GM19468 (cell line): ENCODE results near the gene CSAD.

Experiments
- ATAC-seq: cut with Tn5 transposase; IDR thresholded peaks from one replicate; pipeline ENCODE4 v1.9.1; 2021; ENCODE audit warnings: mild to moderate bottlenecking, moderate library complexity, moderate number of reproducible peaks; ENCODE audit not compliant: unreplicated experiment; ENCODE audit errors: extremely low read depth

Gene CSAD

GRCh38 chr12:53201177-53201541 is 20.4 kb upstream of the CSAD start:
- no peak for ATAC-seq

GRCh38 chr12:53200458-53201176 is 19.9 kb upstream of the CSAD start:
- ATAC-seq: peak; percentile 20

GRCh38 chr12:53200107-53200457 is 19.4 kb upstream of the CSAD start:
- no peak for ATAC-seq

GRCh38 chr12:53199700-53200099 is 19.0 kb upstream of the CSAD start:
- ATAC-seq: no peak

GRCh38 chr12:53198486-53199110 is 17.9 kb upstream of the CSAD start:
- ATAC-seq: no peak

GRCh38 chr12:53197011-53197640 is 16.4 kb upstream of the CSAD start:
- ATAC-seq: no peak

- ATAC-seq: no peak
These were observed 15.8 kb upstream of the CSAD start for GRCh38 chr12:53196486-53196885.

- ATAC-seq: no peak
These were observed 15.0 kb upstream of the CSAD start for GRCh38 chr12:53195516-53196420.

GRCh38 chr12:53194973-53195372 is 14.2 kb upstream of the CSAD start:
- ATAC-seq: no peak

GRCh38 chr12:53193985-53194716 is 13.4 kb upstream of the CSAD start:
- ATAC-seq: no peak

GRCh38 chr12:53193040-53193439 is 12.3 kb upstream of the CSAD start:
- ATAC-seq: no peak

- no peak for ATAC-seq
These were observed 11.9 kb upstream of the CSAD start for GRCh38 chr12:53192531-53193021.

- ATAC-seq: no peak
These were observed 11.3 kb upstream of the CSAD start for GRCh38 chr12:53191885-53192530.

- ATAC-seq: no peak
These were observed 10.6 kb upstream of the CSAD start for GRCh38 chr12:53191096-53191884.

- no peak for ATAC-seq
These were observed 9.5 kb upstream of the CSAD start for GRCh38 chr12:53190108-53190729.

- ATAC-seq: no peak
These were observed 6.6 kb upstream of the CSAD start for GRCh38 chr12:53187145-53187899.

GRCh38 chr12:53186745-53187144 is 6.0 kb upstream of the CSAD start:
- ATAC-seq: no peak
